OCI-LY3 (cell line): ENCODE measurements around the gene KANSL3.

Experiments used
- EZH2phosphoT487 ChIP-seq: fragments of 200-600 bp; shearing (Covaris generic); IDR thresholded peaks from 2 replicates; pipeline ENCODE4 v1.6.1; 2018; ENCODE audit warnings: antibody characterized with exemption, mixed run types, low read depth
- TF ChIP-seq, protein P1 (sequence below): fragments of 200-600, 300-600 bp; sonication (generic); IDR thresholded peaks from 2 replicates; pipeline ENCODE4 v1.5.1; 2014; ENCODE audit warnings: antibody characterized with exemption, low read length, low read depth

DNA sequence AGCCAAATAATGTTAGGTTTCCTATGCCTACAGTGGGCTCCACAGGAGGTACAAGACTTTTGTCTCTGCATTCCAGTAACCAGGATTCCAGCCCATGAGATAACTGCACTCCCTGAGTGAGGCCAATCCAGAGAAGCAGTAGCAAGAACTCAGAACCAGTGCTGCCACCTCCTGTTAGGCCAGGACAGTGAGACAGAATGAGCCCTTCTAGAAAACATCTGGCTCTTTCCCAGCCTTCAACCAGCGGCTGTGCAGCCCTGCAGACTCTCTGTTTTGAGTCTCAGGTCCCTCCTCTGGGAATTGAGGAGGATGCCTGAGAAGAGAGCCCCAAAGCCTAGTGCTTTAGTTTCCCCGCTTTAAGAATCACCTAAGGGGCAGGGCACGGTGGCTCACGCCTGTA is 57.3 kb downstream of the KANSL3 start:
- TF ChIP-seq, protein P1, sequence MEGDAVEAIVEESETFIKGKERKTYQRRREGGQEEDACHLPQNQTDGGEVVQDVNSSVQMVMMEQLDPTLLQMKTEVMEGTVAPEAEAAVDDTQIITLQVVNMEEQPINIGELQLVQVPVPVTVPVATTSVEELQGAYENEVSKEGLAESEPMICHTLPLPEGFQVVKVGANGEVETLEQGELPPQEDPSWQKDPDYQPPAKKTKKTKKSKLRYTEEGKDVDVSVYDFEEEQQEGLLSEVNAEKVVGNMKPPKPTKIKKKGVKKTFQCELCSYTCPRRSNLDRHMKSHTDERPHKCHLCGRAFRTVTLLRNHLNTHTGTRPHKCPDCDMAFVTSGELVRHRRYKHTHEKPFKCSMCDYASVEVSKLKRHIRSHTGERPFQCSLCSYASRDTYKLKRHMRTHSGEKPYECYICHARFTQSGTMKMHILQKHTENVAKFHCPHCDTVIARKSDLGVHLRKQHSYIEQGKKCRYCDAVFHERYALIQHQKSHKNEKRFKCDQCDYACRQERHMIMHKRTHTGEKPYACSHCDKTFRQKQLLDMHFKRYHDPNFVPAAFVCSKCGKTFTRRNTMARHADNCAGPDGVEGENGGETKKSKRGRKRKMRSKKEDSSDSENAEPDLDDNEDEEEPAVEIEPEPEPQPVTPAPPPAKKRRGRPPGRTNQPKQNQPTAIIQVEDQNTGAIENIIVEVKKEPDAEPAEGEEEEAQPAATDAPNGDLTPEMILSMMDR: no peak
- no peak for TF ChIP-seq EZH2phosphoT487
